Astrocyte (in vitro differentiated cells and primary cell): ENCODE results near the gene DAD1. TPM values are rescaled to one million over a fixed set of nuclear protein-coding genes. Genes with fewer than 3 reads are reported as not detected.
A peak's percentile ranks its signal among the peaks of the same experiment; 100 is the strongest.

Experiments used
- DNase-seq: peaks from one replicate; pipeline ENCODE4 v3.0.0-alpha.2; 2010; ENCODE audit warnings: low read depth
- FAIRE-seq: peaks from 2 replicates; lab custom pipeline; 2011; peaks lifted over from hg19 to GRCh38; lab: Jason Lieb, UNC
- H2AFZ ChIP-seq: 2 replicates; pipeline ENCODE4 v1.6.0; 2012; ENCODE audit warnings: low read depth, low read length, inconsistent platforms
- H3K27ac ChIP-seq: 2 replicates; pipeline ENCODE4 v1.5.1; 2011; ENCODE audit warnings: low read depth, low read length, inconsistent platforms
- H3K27me3 ChIP-seq: 2 replicates; pipeline ENCODE4 v1.6.0; 2011; ENCODE audit warnings: low read length, inconsistent platforms; ENCODE audit not compliant: insufficient read depth
- H3K36me3 ChIP-seq: 2 replicates; pipeline ENCODE4 v1.5.1; 2011; ENCODE audit warnings: low read length, inconsistent platforms; ENCODE audit not compliant: insufficient read depth
- H3K4me1 ChIP-seq: 2 replicates; pipeline ENCODE4 v1.5.1; 2011; ENCODE audit warnings: low read length, inconsistent platforms; ENCODE audit not compliant: insufficient read depth
- H3K4me2 ChIP-seq: 2 replicates; pipeline ENCODE4 v1.6.0; 2012; ENCODE audit warnings: low read length, inconsistent platforms
- H3K4me3 ChIP-seq: 2 replicates; pipeline ENCODE4 v1.5.1; 2011; ENCODE audit warnings: low read depth, mild to moderate bottlenecking, low read length, inconsistent platforms; ENCODE audit not compliant: insufficient read depth
- H3K79me2 ChIP-seq: 2 replicates; pipeline ENCODE4 v1.6.0; 2012; ENCODE audit warnings: mild to moderate bottlenecking, low read length, inconsistent platforms; ENCODE audit not compliant: insufficient read depth
- H3K9ac ChIP-seq: 2 replicates; pipeline ENCODE4 v1.6.0; 2012; ENCODE audit warnings: mild to moderate bottlenecking, low read length, inconsistent platforms
- H3K9me3 ChIP-seq: 2 replicates; pipeline ENCODE4 v1.5.1; 2012; ENCODE audit warnings: low read depth, mild to moderate bottlenecking, low read length, inconsistent platforms; ENCODE audit not compliant: insufficient read depth
- H4K20me1 ChIP-seq: 2 replicates; pipeline ENCODE4 v1.6.0; 2012; ENCODE audit warnings: low read length, inconsistent platforms; ENCODE audit not compliant: insufficient read depth
- H3K27ac Mint-ChIP-seq: one replicate; pipeline ENCODE4 v1.8.0; 2021; ENCODE audit warnings: mild to moderate bottlenecking, mixed read lengths; ENCODE audit not compliant: unreplicated experiment
- H3K27me3 Mint-ChIP-seq: one replicate; pipeline ENCODE4 v1.8.0; 2021; ENCODE audit warnings: low read depth, mixed read lengths; ENCODE audit not compliant: unreplicated experiment
- H3K36me3 Mint-ChIP-seq: one replicate; pipeline ENCODE4 v1.8.0; 2021; ENCODE audit warnings: low read depth, mixed read lengths; ENCODE audit not compliant: unreplicated experiment
- H3K4me1 Mint-ChIP-seq: one replicate; pipeline ENCODE4 v1.8.0; 2021; ENCODE audit warnings: low read depth, mixed read lengths; ENCODE audit not compliant: unreplicated experiment
- H3K4me3 Mint-ChIP-seq: one replicate; pipeline ENCODE4 v1.8.0; 2021; ENCODE audit warnings: mild to moderate bottlenecking, moderate library complexity, mixed read lengths; ENCODE audit not compliant: unreplicated experiment
- H3K9me3 Mint-ChIP-seq: one replicate; pipeline ENCODE4 v1.8.0; 2021; ENCODE audit warnings: mild to moderate bottlenecking, mixed read lengths; ENCODE audit not compliant: unreplicated experiment
- EZH2 ChIP-seq: IDR thresholded peaks from 2 replicates; pipeline ENCODE4 v1.6.1; 2012; ENCODE audit warnings: mild to moderate bottlenecking, low read length, inconsistent platforms; ENCODE audit not compliant: insufficient read depth
- total RNA-seq: library from RNA; stranded (reverse); gene quantifications from 2 replicates; pipeline ENCODE4 v1.2.1, GENCODE V29; 2021
- TF ChIP-seq, protein P1 (sequence below): IDR thresholded peaks from 2 replicates; pipeline ENCODE4 v1.5.1; 2011; ENCODE audit warnings: low read depth, mild to moderate bottlenecking, inconsistent platforms, low read length, moderate library complexity; ENCODE audit not compliant: insufficient read depth

DAD1 gene
- total RNA-seq, 1 donor from 2014 or later, result 302 TPM

DNA sequence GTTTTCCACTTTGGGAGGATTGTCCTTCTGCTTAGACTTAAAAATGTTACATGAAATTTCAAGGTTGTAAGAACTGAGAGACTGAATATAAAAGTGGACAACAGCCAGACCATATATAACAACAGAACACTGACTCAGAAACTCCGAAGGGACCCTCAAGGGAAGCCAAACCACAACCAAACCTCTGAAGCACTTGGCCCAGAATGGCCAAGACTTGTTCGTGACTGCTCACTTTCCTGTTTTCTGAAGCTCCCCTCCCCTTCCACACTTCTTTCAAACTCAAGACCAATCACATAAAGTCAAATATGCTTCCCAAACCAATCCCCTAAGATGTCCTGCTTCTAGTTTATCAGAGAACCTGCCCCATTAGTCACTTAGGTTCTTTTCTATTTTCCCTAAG is 41.5 kb upstream of the DAD1 start:
- no peak overlapping the region for H3K27ac ChIP-seq
- no peak overlapping the region for H3K9ac ChIP-seq
- Mint-ChIP-seq H3K36me3 (peaks cover 5% of the 10 kb centered on the region), H3K4me3 (no peak overlapping the region), H3K9me3 (peaks cover 9% of the 10 kb centered on the region), H3K27me3 (peaks cover 10% of the 10 kb centered on the region), H3K4me1 (no peaks in the 10 kb centered on the region), H3K27ac (no peak overlapping the region)
- TF ChIP-seq, protein P1, sequence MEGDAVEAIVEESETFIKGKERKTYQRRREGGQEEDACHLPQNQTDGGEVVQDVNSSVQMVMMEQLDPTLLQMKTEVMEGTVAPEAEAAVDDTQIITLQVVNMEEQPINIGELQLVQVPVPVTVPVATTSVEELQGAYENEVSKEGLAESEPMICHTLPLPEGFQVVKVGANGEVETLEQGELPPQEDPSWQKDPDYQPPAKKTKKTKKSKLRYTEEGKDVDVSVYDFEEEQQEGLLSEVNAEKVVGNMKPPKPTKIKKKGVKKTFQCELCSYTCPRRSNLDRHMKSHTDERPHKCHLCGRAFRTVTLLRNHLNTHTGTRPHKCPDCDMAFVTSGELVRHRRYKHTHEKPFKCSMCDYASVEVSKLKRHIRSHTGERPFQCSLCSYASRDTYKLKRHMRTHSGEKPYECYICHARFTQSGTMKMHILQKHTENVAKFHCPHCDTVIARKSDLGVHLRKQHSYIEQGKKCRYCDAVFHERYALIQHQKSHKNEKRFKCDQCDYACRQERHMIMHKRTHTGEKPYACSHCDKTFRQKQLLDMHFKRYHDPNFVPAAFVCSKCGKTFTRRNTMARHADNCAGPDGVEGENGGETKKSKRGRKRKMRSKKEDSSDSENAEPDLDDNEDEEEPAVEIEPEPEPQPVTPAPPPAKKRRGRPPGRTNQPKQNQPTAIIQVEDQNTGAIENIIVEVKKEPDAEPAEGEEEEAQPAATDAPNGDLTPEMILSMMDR, result no peak
- TF ChIP-seq EZH2, result no peak
- H3K4me3 ChIP-seq, result no peak overlapping the region
- H3K79me2 ChIP-seq, result no peaks in the 10 kb centered on the region
- no peak overlapping the region for H2AFZ ChIP-seq
- H4K20me1 ChIP-seq, result no peaks in the 10 kb centered on the region
- H3K27me3 ChIP-seq, result no peaks in the 10 kb centered on the region
- no peaks in the 10 kb centered on the region for H3K36me3 ChIP-seq
- H3K4me1 ChIP-seq, result peaks cover 6% of the 10 kb centered on the region
- FAIRE-seq (peak; percentile 32), DNase-seq (peak; percentile 97)
- H3K9me3 ChIP-seq, result no peaks in the 10 kb centered on the region
- H3K4me2 ChIP-seq, result peak overlapping the region; percentile 23

DNA sequence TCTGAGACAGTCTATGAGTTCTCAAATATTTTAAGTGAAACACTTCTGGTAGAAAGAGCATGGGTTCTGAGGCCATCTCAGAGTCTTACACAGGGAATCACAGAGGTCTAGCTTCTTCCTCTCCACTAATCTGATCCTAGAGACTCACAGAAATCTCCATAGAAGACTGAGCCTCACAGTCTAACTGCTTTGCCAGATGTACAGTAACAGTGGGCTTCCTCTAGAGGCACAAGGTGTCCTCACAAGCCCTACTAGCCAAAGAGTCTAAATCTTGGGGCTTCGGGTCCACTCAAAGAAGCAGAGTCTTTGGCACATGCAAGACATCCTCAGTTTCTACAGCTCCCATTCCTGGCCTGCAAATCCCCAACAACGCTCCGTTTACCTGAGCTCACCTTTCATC is 41.0 kb upstream of the DAD1 start:
- Histone ChIP-seq H3K4me2 (peak overlapping the region; percentile 23), H3K4me1 (peaks cover 6% of the 10 kb centered on the region), H3K36me3 (no peaks in the 10 kb centered on the region), H3K9ac (no peak overlapping the region), H3K4me3 (no peak overlapping the region), H3K9me3 (no peaks in the 10 kb centered on the region), H2AFZ (no peak overlapping the region), H3K27me3 (no peaks in the 10 kb centered on the region), H3K27ac (no peak overlapping the region), H4K20me1 (no peaks in the 10 kb centered on the region), H3K79me2 (no peaks in the 10 kb centered on the region)
- Mint-ChIP-seq H3K4me3 (no peak overlapping the region), H3K27ac (no peak overlapping the region), H3K9me3 (peaks cover 9% of the 10 kb centered on the region), H3K27me3 (peaks cover 10% of the 10 kb centered on the region), H3K4me1 (no peaks in the 10 kb centered on the region), H3K36me3 (peaks cover 5% of the 10 kb centered on the region)
- no peak for DNase-seq
- no peak for FAIRE-seq
- TF ChIP-seq EZH2, result no peak

DNA sequence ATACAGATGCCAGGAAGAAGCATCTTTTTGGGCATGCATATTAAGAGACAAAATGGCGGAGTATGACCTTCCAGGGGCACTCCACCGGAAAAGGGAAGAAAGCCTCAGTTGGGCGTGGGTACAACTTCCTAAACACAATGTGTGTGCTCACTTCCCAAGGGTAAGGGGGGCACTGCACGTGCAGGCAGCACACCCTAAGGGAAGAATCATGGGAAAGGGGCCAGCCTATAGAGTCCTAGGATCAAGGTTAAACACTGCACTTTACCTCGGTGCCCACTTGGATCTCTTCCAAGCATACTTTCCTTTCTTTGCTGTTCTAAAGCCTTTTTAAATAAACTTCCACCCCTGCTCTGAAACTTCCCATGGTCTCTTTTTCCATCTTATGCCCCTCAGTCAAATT is 40.3 kb upstream of the DAD1 start:
- H3K36me3 ChIP-seq, result no peaks in the 10 kb centered on the region

More for the DNA sequence above, 40.3 kb upstream of the DAD1 start:
- no peaks in the 10 kb centered on the region for H3K9me3 ChIP-seq
- no peaks in the 10 kb centered on the region for H4K20me1 ChIP-seq
- no peak overlapping the region for H3K4me2 ChIP-seq
- Mint-ChIP-seq H3K36me3 (peaks cover 5% of the 10 kb centered on the region), H3K27me3 (peaks cover 8% of the 10 kb centered on the region), H3K27ac (no peak overlapping the region), H3K4me1 (no peaks in the 10 kb centered on the region), H3K9me3 (peaks cover 9% of the 10 kb centered on the region), H3K4me3 (no peak overlapping the region)
- no peak overlapping the region for H3K27ac ChIP-seq
- no peak overlapping the region for H3K4me3 ChIP-seq
- FAIRE-seq, result no peak
- H2AFZ ChIP-seq, result no peak overlapping the region
- TF ChIP-seq EZH2, result no peak
- TF ChIP-seq, protein P1, result no peak
- no peak overlapping the region for H3K9ac ChIP-seq
- no peaks in the 10 kb centered on the region for H3K27me3 ChIP-seq
- H3K79me2 ChIP-seq, result no peaks in the 10 kb centered on the region
- H3K4me1 ChIP-seq, result peaks cover 6% of the 10 kb centered on the region
- no peak for DNase-seq
